CD8-positive, alpha-beta memory T cell (primary cell): ENCODE results near the gene NEB. TPM values are rescaled to one million over a fixed set of nuclear protein-coding genes. Genes with fewer than 3 reads are reported as not detected.

ENCODE experiments used
- CTCF ChIA-PET: fragments of 350-600 bp; sonication (Branson Sonifier 250); formaldehyde crosslinking; loops from one replicate; lab custom pipeline; 2021; ENCODE audit warnings: antibody characterized with exemption; lab: Charles Lee
- POLR2A ChIA-PET: fragments of 350-600 bp; sonication (Branson Sonifier 250); formaldehyde crosslinking; loops from one replicate; lab custom pipeline; 2021; ENCODE audit warnings: antibody characterized with exemption; lab: Charles Lee
- DNase-seq, 5 donors: peaks; one replicate each; pipeline versions ENCODE4 v3.0.0 to v3.0.0-alpha.2; 2020 to 2022; ENCODE audit warnings: mixed read lengths in 1 of 5
- H3K27ac ChIP-seq: one replicate; pipeline ENCODE4 v1.7.0; 2013; ENCODE audit warnings: low read depth, mild to moderate bottlenecking, low read length, moderate library complexity
- H3K27me3 ChIP-seq: 2 replicates; pipeline ENCODE4 v1.7.0; 2013; ENCODE audit warnings: low read length, mild to moderate bottlenecking; ENCODE audit not compliant: insufficient read depth, poor library complexity, severe bottlenecking
- H3K36me3 ChIP-seq: 2 replicates; pipeline ENCODE4 v1.7.0; 2013; ENCODE audit warnings: mild to moderate bottlenecking, low read length, moderate library complexity; ENCODE audit not compliant: insufficient read depth
- H3K4me1 ChIP-seq: 2 replicates; pipeline ENCODE4 v1.7.0; 2013; ENCODE audit warnings: mild to moderate bottlenecking, low read length, moderate library complexity; ENCODE audit not compliant: insufficient read depth
- H3K4me3 ChIP-seq: 2 replicates; pipeline ENCODE4 v1.7.0; 2013; ENCODE audit warnings: mild to moderate bottlenecking, low read length
- H3K9me3 ChIP-seq: 2 replicates; pipeline ENCODE4 v1.7.0; 2013; ENCODE audit warnings: mild to moderate bottlenecking, low read length
- H3K27ac Mint-ChIP-seq, 8 donors: one replicate each; pipeline ENCODE4 v1.8.0; 2020 to 2021; ENCODE audit warnings: mixed read lengths in 8 of 8, mild to moderate bottlenecking in 6 of 8, inconsistent platforms in 3 of 8, moderate library complexity in 3 of 8
- H3K27me3 Mint-ChIP-seq, 2 donors: one replicate each; pipeline ENCODE4 v1.8.0; 2020 to 2021; ENCODE audit warnings: mixed read lengths in 2 of 2, mild to moderate bottlenecking in 1 of 2, moderate library complexity in 1 of 2
- H3K36me3 Mint-ChIP-seq, 3 donors: one replicate each; pipeline ENCODE4 v1.8.0; 2020 to 2021; ENCODE audit warnings: mixed read lengths in 3 of 3, inconsistent platforms in 1 of 3, mild to moderate bottlenecking in 1 of 3
- H3K4me1 Mint-ChIP-seq, 3 donors: one replicate each; pipeline ENCODE4 v1.8.0; 2020 to 2021; ENCODE audit warnings: mixed read lengths in 3 of 3, inconsistent platforms in 1 of 3, mild to moderate bottlenecking in 1 of 3
- H3K4me3 Mint-ChIP-seq, 7 donors: one replicate each; pipeline ENCODE4 v1.8.0; 2020 to 2021; ENCODE audit warnings: mixed read lengths in 7 of 7, mild to moderate bottlenecking in 6 of 7, moderate library complexity in 4 of 7, inconsistent platforms in 2 of 7
- H3K9me3 Mint-ChIP-seq, 5 donors: one replicate each; pipeline ENCODE4 v1.8.0; 2020 to 2022; ENCODE audit warnings: mixed read lengths in 5 of 5, mild to moderate bottlenecking in 3 of 5, moderate library complexity in 2 of 5, inconsistent platforms in 1 of 5
- polyA plus RNA-seq: library from polyadenylated mRNA; unstranded; fragments of 300-500 nt; fragmentation: Illumina TruSeq; gene quantifications from one replicate; pipeline ENCODE4 v1.2.3, GENCODE V29; 2021
- total RNA-seq, 2 experiments: library from RNA; stranded (reverse); gene quantifications; one replicate each; pipeline ENCODE4 v1.2.3, GENCODE V29; 2021

The NEB gene
- total and polyA plus RNA-seq, 3 experiments from 2014 or later = 0.10 to 0.31 (median 0.29) TPM

GRCh38 chr2:151472966-151473365, 261.3 kb downstream of the NEB start:
- Histone ChIP-seq H3K27ac (no peak overlapping the region), H3K36me3 (peaks cover 16% of the 10 kb centered on the region), H3K9me3 (no peaks in the 10 kb centered on the region), H3K27me3 (no peaks in the 10 kb centered on the region), H3K4me1 (no peaks in the 10 kb centered on the region), H3K4me3 (no peak overlapping the region)
- no peak for DNase-seq
- POLR2A ChIA-PET = no interaction called here
- CTCF ChIA-PET = no interaction called here
- Mint-ChIP-seq H3K36me3 (peaks cover 31 to 89% (median 33%) of the 10 kb centered on the region in 3 donors), H3K27me3 (no peaks in the 10 kb centered on the region), H3K27ac (no peak overlapping the region), H3K4me1 (peaks cover 0 to 4% (median 4%) of the 10 kb centered on the region in 3 donors), H3K4me3 (no peak overlapping the region), H3K9me3 (no peaks in the 10 kb centered on the region)

GRCh38 chr2:151470556-151470955, 263.7 kb downstream of the NEB start:
- Histone ChIP-seq H3K36me3 (peaks cover 16% of the 10 kb centered on the region), H3K27ac (no peak overlapping the region), H3K4me3 (no peak overlapping the region), H3K4me1 (no peaks in the 10 kb centered on the region), H3K27me3 (no peaks in the 10 kb centered on the region), H3K9me3 (no peaks in the 10 kb centered on the region)
- POLR2A ChIA-PET = no interaction called here
- no peak overlapping the region for H3K4me3 Mint-ChIP-seq
- no peaks in the 10 kb centered on the region for H3K27me3 Mint-ChIP-seq
- H3K27ac Mint-ChIP-seq = no peak overlapping the region
- H3K36me3 Mint-ChIP-seq = peaks cover 33 to 95% (median 39%) of the 10 kb centered on the region in 3 donors
- no peaks in the 10 kb centered on the region for H3K9me3 Mint-ChIP-seq
- CTCF ChIA-PET = no interaction called here
- DNase-seq = no peak
- peaks cover 1 to 10% (median 4%) of the 10 kb centered on the region in 3 donors for H3K4me1 Mint-ChIP-seq

- Mint-ChIP-seq H3K27ac (peak overlapping the region in 2 of 8 donors; percentile 4 to 14), H3K36me3 (peaks cover 50 to 94% (median 50%) of the 10 kb centered on the region in 3 donors), H3K9me3 (no peaks in the 10 kb centered on the region), H3K27me3 (no peaks in the 10 kb centered on the region), H3K4me1 (peaks cover 0 to 7% (median 7%) of the 10 kb centered on the region in 3 donors), H3K4me3 (no peak overlapping the region)
- Histone ChIP-seq H3K27me3 (no peaks in the 10 kb centered on the region), H3K4me1 (no peaks in the 10 kb centered on the region), H3K27ac (no peak overlapping the region), H3K9me3 (no peaks in the 10 kb centered on the region), H3K4me3 (no peak overlapping the region), H3K36me3 (peaks cover 24% of the 10 kb centered on the region)
- ChIA-PET POLR2A (no interaction called here), CTCF (no interaction called here)
- no peak for DNase-seq
Measured at GRCh38 chr2:151465771-151466170, 268.5 kb downstream of the NEB start.

- H3K36me3 Mint-ChIP-seq = peaks cover 34 to 84% (median 35%) of the 10 kb centered on the region in 3 donors
- Histone ChIP-seq H3K36me3 (peaks cover 31% of the 10 kb centered on the region), H3K27me3 (no peaks in the 10 kb centered on the region), H3K27ac (no peak overlapping the region), H3K4me1 (no peaks in the 10 kb centered on the region), H3K4me3 (no peak overlapping the region), H3K9me3 (no peaks in the 10 kb centered on the region)
- H3K27me3 Mint-ChIP-seq = no peaks in the 10 kb centered on the region
- ChIA-PET POLR2A (no interaction called here), CTCF (no interaction called here)
- H3K4me3 Mint-ChIP-seq = no peak overlapping the region
- no peaks in the 10 kb centered on the region for H3K9me3 Mint-ChIP-seq
- H3K27ac Mint-ChIP-seq = no peak overlapping the region
- no peak for DNase-seq
- H3K4me1 Mint-ChIP-seq = no peaks in the 10 kb centered on the region
Measured at GRCh38 chr2:151459358-151459757, 274.9 kb downstream of the NEB start.

GRCh38 chr2:151439127-151439526, 295.1 kb downstream of the NEB start:
- H3K4me3 Mint-ChIP-seq = no peak overlapping the region
- H3K27me3 Mint-ChIP-seq = no peaks in the 10 kb centered on the region
- ChIA-PET POLR2A (interaction anchor here (0.9 kb wide), 1 partner anchor 175 kb away, joined by 5 read pairs; no protein-coding TSS in a partner anchor), CTCF (interaction anchor here (1.3 to 2.8 kb wide), 3 partner anchors 13 to 22 kb away, joined by 3 to 9 read pairs (median 5); no protein-coding TSS in a partner anchor)
- peaks cover 0 to 78% (median 22%) of the 10 kb centered on the region in 3 donors for H3K36me3 Mint-ChIP-seq
- H3K4me1 Mint-ChIP-seq = peaks cover 4 to 11% (median 4%) of the 10 kb centered on the region in 3 donors
- no peaks in the 10 kb centered on the region for H3K4me1 ChIP-seq
- peaks cover 60% of the 10 kb centered on the region for H3K36me3 ChIP-seq
- no peak for DNase-seq
- no peaks in the 10 kb centered on the region for H3K27me3 ChIP-seq
- no peaks in the 10 kb centered on the region for H3K9me3 ChIP-seq
- H3K4me3 ChIP-seq = no peak overlapping the region
- peak overlapping the region in 1 of 8 donors; percentile 63 for H3K27ac Mint-ChIP-seq
- H3K9me3 Mint-ChIP-seq = no peaks in the 10 kb centered on the region
- no peak overlapping the region for H3K27ac ChIP-seq

GRCh38 chr2:151438506-151438905, 295.8 kb downstream of the NEB start:
- Histone ChIP-seq H3K4me3 (no peak overlapping the region), H3K27ac (no peak overlapping the region), H3K36me3 (peaks cover 54% of the 10 kb centered on the region), H3K27me3 (no peaks in the 10 kb centered on the region), H3K4me1 (no peaks in the 10 kb centered on the region), H3K9me3 (no peaks in the 10 kb centered on the region)
- peaks cover 0 to 77% (median 20%) of the 10 kb centered on the region in 3 donors for H3K36me3 Mint-ChIP-seq
- CTCF ChIA-PET = interaction anchor here (1.3 to 2.8 kb wide), 3 partner anchors 12 to 23 kb away, joined by 3 to 9 read pairs (median 5); no protein-coding TSS in a partner anchor
- no peak for DNase-seq
- H3K4me1 Mint-ChIP-seq = peaks cover 4 to 11% (median 4%) of the 10 kb centered on the region in 3 donors
- H3K4me3 Mint-ChIP-seq = no peak overlapping the region
- H3K9me3 Mint-ChIP-seq = no peaks in the 10 kb centered on the region
- peak overlapping the region in 1 of 8 donors; percentile 69 for H3K27ac Mint-ChIP-seq
- H3K27me3 Mint-ChIP-seq = no peaks in the 10 kb centered on the region
- POLR2A ChIA-PET = interaction anchor here (0.9 kb wide), 1 partner anchor 175 kb away, joined by 5 read pairs; no protein-coding TSS in a partner anchor

- Mint-ChIP-seq H3K9me3 (no peaks in the 10 kb centered on the region), H3K4me3 (no peak overlapping the region), H3K4me1 (peaks cover 4 to 11% (median 4%) of the 10 kb centered on the region in 3 donors), H3K27me3 (no peaks in the 10 kb centered on the region), H3K27ac (peak overlapping the region in 6 of 8 donors; percentile 3 to 71 (median 61)), H3K36me3 (peaks cover 0 to 79% (median 20%) of the 10 kb centered on the region in 3 donors)
- H3K9me3 ChIP-seq = no peaks in the 10 kb centered on the region
- peaks cover 49% of the 10 kb centered on the region for H3K36me3 ChIP-seq
- H3K4me1 ChIP-seq = no peaks in the 10 kb centered on the region
- no peak overlapping the region for H3K27ac ChIP-seq
- ChIA-PET POLR2A (no interaction called here), CTCF (interaction anchor here (0.6 to 2.8 kb wide), 11 partner anchors 8 to 148 kb away, joined by 3 to 9 read pairs (median 4); partner anchors contain the start of gene NMI)
- no peaks in the 10 kb centered on the region for H3K27me3 ChIP-seq
- H3K4me3 ChIP-seq = no peak overlapping the region
- peak in 2 of 5 donors; percentile 10 to 24 for DNase-seq
Measured at GRCh38 chr2:151437630-151438029, 296.6 kb downstream of the NEB start.
